SW 1271 (cell line): Measurements from ENCODE around the gene FOXG1.

ENCODE experiments used
- DNase-seq, 2 experiments: peaks; one replicate each; lab custom pipeline; 2025; lab: John Stamatoyannopoulos, UW

The FOXG1 gene

DNA sequence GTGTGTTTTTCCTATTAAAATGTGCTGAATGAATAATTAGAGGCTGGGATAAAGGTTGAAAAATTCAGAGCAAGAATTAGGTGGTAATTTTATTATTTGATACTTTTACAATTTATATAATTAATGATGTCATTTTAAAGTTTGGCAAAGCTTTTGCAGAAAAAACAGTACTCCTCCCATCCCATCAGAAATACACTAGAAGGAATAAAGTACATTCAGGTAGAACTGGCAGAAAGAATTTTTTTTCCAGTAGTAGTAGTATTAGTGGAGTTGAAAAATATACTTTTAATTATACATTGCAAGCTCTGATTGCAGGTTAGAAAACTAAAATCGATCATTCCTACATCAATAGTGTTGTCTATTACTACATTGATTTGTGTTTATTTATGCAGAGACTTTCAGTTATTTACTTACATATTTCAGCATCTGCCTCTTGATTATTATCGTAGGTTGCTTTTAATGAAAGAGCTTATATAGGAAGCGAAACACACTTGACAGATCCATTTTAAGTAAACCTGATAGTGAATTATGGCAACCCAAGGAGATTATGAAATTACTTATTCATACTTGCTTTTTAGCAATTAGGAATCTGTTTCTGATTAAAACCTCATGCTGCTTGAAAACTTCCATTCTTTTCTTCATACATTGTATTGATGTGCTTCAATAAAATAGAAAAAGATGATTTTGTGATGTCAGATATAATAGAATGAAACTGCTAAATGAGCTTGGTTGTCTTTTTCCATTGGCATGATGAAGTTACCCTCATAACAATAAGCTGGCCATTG is 10.1 kb downstream of the FOXG1 start:
- DNase-seq, result no peak

DNA sequence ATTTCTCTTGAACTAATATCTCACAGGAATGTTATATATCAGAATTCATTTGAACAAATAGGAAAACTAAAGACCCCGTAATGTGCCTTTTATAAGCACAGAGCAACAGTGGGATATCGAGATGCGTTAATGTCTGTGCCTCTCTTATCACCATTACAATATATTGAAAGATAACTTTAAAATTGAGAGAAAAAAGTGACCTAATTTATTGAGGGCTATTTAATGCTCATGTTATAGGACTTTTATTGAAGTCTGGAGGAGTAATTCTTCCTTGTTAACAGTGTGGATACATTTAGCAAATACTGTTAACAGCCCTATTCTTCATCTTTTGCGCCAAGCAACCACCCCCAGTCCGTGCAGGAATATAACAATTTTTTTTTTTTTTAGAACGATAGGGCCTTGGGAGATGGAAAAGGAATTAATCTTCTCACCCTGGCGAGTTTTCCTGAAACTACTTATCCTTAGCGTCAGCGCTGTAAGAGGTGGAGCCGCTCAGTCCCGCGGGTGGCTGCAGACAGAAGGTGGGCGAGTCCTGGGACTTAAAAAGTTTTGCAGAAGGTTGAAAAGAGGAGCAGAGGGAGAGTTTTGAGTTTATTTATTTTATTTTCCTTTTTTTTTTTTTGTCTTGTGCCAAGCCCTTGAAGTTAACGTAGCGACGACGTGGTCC is 11.0 kb downstream of the FOXG1 start:
- DNase-seq, result no peak

GRCh38 chr14:28778138-28779117 is 11.8 kb downstream of the FOXG1 start:
- DNase-seq, result no peak

DNA sequence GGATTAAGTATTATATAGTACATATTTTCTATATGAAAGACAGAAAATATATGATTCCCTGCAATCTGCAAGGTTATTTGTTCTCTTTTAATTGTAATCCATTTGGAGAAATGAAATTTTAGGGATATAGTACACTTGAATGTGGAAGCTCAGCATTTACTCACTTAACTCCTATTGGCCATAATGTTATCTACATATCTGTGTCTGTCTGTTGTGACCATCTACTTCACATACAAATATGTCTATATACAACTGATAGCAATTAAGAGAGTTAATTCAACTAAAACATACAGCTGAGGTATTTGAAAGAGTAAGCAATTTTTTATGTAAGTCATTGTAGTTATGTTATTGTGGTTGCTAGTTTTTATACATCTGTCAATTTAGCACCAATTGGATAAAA is 12.9 kb downstream of the FOXG1 start:
- no peak for DNase-seq

GRCh38 chr14:28780843-28781820 is 14.5 kb downstream of the FOXG1 start:
- DNase-seq, result no peak

DNA sequence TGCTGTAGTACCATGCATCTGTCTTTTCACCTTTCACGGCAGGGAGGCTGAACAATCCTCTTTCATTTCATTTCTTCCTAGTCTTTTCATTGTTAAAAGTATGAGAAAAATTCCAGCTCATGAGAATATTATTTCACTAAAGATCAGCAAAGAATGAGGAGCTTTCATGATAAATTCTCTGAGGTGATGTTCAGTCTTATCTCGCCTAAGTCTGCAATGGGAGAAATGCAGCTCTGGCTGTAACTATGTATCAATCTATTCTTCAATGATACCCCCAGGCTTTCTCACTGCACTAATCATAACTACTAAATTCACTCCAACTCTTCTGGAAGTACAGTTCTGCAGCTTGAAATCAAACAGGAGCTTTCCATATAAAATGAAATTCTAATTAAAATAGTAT is 15.7 kb downstream of the FOXG1 start:
- DNase-seq, result no peak

- DNase-seq, result no peak
These were observed 17.1 kb downstream of the FOXG1 start for GRCh38 chr14:28783664-28784063.

DNA sequence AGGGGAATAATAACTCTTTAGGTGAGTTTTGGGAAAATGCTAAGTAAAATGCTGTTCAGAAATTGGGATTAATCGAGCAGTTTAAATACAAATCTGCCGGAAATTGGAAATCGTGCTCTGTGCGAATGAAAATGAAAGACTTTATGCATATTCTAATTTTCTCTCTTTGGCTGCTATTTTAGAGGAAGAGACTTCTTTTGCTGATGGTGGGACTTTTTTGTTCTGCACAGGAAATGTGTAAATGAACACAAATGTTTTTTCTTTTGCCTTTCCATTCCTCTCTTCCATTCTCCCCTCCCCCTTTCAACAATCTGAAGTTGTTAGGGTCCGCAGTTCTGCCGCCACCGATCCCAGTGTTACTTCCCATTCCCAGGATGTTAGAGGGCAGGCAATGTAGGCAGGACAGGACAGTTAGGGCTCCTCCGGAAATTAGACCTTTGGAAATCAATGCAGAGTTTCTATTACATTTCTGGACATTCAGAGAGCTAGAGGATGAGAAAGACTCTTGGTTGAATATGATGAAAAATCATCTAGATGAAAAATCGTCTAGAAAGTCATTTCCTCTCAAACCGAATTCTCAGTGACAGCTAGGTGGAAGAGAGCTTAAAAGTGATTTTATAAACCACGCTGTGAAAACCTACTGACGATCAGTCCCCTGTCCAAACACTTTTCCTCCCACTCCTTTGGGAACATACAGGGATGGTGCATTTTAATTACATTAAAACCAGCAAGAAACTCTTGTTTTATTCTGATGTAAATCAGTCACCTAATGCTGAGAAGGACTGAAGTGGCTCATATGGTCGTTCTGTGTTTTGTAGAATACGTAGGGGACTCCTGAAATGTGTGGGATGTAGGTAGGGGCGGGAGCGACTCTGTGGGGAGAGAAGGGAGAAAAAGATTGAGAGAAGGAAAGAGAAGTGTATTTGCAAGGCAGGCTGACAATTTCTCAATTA is 17.8 kb downstream of the FOXG1 start:
- no peak for DNase-seq

- no peak for DNase-seq
These were observed 18.7 kb downstream of the FOXG1 start for GRCh38 chr14:28785096-28785952.

GRCh38 chr14:28807518-28807917 is 40.9 kb downstream of the FOXG1 start:
- no peak for DNase-seq

DNA sequence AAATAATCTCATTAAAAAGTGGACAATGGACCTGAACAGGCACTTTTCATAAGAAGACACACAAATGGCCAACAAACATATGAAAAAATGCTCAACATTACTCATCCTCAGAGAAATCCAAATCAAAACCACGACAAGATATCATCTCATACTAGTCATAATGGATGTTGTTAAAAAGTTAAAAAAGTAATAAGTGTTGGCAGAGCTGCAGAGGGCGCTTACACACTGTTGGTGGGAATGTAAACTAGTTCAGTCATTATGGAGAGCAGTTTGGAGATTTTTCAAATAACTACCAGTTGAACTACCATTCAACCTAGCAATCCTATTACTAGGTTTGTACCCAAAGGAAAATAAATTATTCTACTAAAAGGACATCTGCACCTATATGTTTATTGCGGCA is 47.2 kb downstream of the FOXG1 start:
- DNase-seq, result no peak
